Effector memory CD8-positive, alpha-beta T cell (primary cell): ENCODE results near the gene PEX16.

Experiments
- ATAC-seq: fragments of 150-1000 bp; cut with Tn5 transposase; replicated peaks from 2 replicates; pipeline ENCODE4 v1.10.0; 2021; ENCODE audit warnings: mild to moderate bottlenecking, moderate library complexity
- DNase-seq, 3 experiments: peaks; one replicate each; pipeline ENCODE4 v3.0.0; 2021
- H3K27ac Mint-ChIP-seq, 2 donors: one replicate each; pipeline ENCODE4 v1.8.0; 2022; ENCODE audit warnings: mild to moderate bottlenecking in 2 of 2, mixed read lengths in 2 of 2, moderate library complexity in 2 of 2
- H3K27me3 Mint-ChIP-seq, 2 donors: one replicate each; pipeline ENCODE4 v1.8.0; 2022; ENCODE audit warnings: mixed read lengths in 2 of 2
- H3K36me3 Mint-ChIP-seq: one replicate; pipeline ENCODE4 v1.8.0; 2022; ENCODE audit warnings: mild to moderate bottlenecking, moderate library complexity, mixed read lengths; ENCODE audit not compliant: insufficient read depth
- H3K4me1 Mint-ChIP-seq, 2 donors: one replicate each; pipeline ENCODE4 v1.8.0; 2022; ENCODE audit warnings: low read depth in 2 of 2, mixed read lengths in 2 of 2
- H3K4me3 Mint-ChIP-seq, 2 donors: one replicate each; pipeline ENCODE4 v1.8.0; 2022; ENCODE audit warnings: mild to moderate bottlenecking in 2 of 2, mixed read lengths in 2 of 2, moderate library complexity in 2 of 2
- H3K9me3 Mint-ChIP-seq, 2 donors: one replicate each; pipeline ENCODE4 v1.8.0; 2022; ENCODE audit warnings: mixed read lengths in 2 of 2

Gene PEX16

DNA sequence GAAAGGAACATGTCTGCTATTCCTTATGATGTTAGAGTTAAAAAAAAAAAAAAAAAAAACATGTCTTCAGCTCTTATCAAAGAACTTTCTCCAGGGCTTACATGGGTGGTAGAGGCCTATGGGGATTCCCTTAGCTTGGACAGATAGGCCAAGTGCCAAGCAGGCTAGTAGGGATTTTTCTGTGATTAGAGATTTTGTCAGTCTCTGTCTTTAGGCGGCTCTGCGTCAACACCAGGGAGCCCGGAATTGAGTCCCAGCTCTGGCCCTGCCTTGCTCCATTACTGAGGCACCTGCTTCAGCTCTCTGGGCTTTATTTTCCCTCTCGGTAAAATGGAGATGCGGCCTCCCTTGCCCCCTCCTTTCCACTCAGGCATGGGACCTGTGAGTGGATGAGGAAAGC lies 57.3 kb downstream of the PEX16 start:
- no peak for DNase-seq
- H3K4me1 Mint-ChIP-seq: peaks cover 4 to 8% of the 10 kb centered on the region in 2 donors
- no peak overlapping the region for H3K27ac Mint-ChIP-seq
- no peaks in the 10 kb centered on the region for H3K27me3 Mint-ChIP-seq
- no peak overlapping the region for H3K4me3 Mint-ChIP-seq
- ATAC-seq: no peak
- no peaks in the 10 kb centered on the region for H3K9me3 Mint-ChIP-seq
- H3K36me3 Mint-ChIP-seq: peaks cover 78% of the 10 kb centered on the region
